ENCODE measurements around the gene ABCG8.

Gene ABCG8

DNA sequence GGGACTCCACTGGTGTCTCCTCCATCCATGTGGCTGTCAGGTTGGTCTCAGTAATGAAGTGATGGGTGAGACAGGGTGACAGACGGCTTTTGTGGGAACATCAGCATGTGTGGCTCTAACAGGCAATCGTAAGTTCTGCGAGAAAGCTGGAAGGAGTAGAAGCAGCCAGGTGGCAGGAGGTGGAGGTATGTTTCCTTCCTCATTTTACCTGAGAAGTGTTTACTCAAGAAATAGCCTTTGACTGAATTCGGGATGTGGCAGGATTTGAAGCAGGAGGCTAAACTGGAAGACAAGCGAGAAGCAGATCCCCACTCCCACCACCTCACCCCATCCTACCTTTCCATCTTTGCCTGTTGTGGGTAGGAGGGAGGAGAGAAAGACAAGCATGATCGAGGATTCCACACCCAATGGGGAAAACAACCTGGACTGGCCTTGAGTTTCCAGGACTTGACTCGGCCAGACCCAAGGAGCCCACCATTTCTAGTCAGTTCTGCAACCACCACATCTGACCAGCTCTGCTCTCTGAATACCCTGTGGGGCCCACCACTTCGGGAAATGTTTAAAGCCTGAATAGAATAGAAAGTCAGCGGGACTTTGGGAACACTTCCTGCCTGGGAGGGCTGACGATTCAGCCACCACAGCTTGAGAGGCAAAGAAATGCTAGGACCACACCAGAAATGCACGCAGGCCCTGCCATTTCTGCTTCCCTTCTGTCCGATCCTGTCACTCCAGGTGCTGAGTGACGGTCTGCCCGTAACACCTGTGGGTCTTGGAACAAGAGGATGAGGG, 1.2 kb downstream of the ABCG8 start:
- ATAC-seq, result no peak
- TF ChIP-seq, protein P1, sequence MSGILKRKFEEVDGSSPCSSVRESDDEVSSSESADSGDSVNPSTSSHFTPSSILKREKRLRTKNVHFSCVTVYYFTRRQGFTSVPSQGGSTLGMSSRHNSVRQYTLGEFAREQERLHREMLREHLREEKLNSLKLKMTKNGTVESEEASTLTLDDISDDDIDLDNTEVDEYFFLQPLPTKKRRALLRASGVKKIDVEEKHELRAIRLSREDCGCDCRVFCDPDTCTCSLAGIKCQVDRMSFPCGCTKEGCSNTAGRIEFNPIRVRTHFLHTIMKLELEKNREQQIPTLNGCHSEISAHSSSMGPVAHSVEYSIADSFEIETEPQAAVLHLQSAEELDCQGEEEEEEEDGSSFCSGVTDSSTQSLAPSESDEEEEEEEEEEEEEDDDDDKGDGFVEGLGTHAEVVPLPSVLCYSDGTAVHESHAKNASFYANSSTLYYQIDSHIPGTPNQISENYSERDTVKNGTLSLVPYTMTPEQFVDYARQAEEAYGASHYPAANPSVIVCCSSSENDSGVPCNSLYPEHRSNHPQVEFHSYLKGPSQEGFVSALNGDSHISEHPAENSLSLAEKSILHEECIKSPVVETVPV (CRISPR knock-in tag; IDR thresholded peaks at IDR 0.05), result no peak
- no peak for TF ChIP-seq ZFP30 (CRISPR knock-in tag; IDR thresholded peaks at IDR 0.05)
- no peak for TF ChIP-seq ISL1 (CRISPR knock-in tag; IDR thresholded peaks at IDR 0.05)
- TF ChIP-seq ZNF8 (CRISPR knock-in tag; IDR thresholded peaks at IDR 0.05), result no peak
- TF ChIP-seq PPARA (CRISPR knock-in tag; IDR thresholded peaks at IDR 0.05; ENCODE audit: borderline replicate concordance), result no peak

DNA sequence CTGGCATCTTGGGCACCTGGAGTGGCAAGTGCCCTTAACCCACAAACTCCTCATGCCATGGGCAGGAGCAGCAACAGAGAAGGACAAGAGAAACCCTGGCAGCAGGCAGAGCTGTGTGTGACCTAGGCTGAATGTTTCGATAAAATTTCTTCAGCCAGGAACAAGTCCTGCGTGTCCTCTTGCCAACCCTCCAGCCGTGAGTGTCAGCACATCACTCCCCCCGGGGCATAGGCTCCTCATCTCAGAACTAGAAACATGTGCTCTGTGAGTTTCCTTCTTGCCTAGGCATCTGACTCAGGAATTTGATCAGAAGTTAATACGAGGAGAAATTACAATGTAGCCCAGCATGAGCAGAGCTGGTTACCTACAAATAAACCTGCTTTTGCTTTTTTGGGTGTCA, 2.2 kb downstream of the ABCG8 start:
- TF ChIP-seq ZFP3 (CRISPR knock-in tag; IDR thresholded peaks at IDR 0.05) (no peak), ISL1 (CRISPR knock-in tag; IDR thresholded peaks at IDR 0.05) (no peak), TOX (CRISPR knock-in tag; IDR thresholded peaks at IDR 0.05; ENCODE audit: borderline replicate concordance) (no peak), ZNF8 (CRISPR knock-in tag; IDR thresholded peaks at IDR 0.05) (no peak), RARB (CRISPR knock-in tag; IDR thresholded peaks at IDR 0.05) (no peak), BACH2 (CRISPR knock-in tag; IDR thresholded peaks at IDR 0.05; ENCODE audit: borderline replicate concordance) (no peak), ZFP30 (CRISPR knock-in tag; IDR thresholded peaks at IDR 0.05) (no peak), ZNF565 (CRISPR knock-in tag; conservative IDR thresholded peaks at IDR 0.05; ENCODE audit: low read depth) (no peak), ZNF70 (CRISPR knock-in tag; IDR thresholded peaks at IDR 0.05) (no peak), PPARA (CRISPR knock-in tag; IDR thresholded peaks at IDR 0.05; ENCODE audit: borderline replicate concordance) (no peak), ARNTL (CRISPR knock-in tag; IDR thresholded peaks at IDR 0.05; ENCODE audit: borderline replicate concordance, low read depth) (no peak), ESRRG (CRISPR knock-in tag; IDR thresholded peaks at IDR 0.05) (no peak), ZC3H10 (CRISPR knock-in tag; IDR thresholded peaks at IDR 0.05) (no peak)
- TF ChIP-seq, protein P2, sequence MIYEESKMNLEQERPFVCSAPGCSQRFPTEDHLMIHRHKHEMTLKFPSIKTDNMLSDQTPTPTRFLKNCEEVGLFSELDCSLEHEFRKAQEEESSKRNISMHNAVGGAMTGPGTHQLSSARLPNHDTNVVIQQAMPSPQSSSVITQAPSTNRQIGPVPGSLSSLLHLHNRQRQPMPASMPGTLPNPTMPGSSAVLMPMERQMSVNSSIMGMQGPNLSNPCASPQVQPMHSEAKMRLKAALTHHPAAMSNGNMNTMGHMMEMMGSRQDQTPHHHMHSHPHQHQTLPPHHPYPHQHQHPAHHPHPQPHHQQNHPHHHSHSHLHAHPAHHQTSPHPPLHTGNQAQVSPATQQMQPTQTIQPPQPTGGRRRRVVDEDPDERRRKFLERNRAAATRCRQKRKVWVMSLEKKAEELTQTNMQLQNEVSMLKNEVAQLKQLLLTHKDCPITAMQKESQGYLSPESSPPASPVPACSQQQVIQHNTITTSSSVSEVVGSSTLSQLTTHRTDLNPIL (CRISPR knock-in tag; IDR thresholded peaks at IDR 0.05; ENCODE audit: low read depth), result no peak
- TF ChIP-seq, protein P3, sequence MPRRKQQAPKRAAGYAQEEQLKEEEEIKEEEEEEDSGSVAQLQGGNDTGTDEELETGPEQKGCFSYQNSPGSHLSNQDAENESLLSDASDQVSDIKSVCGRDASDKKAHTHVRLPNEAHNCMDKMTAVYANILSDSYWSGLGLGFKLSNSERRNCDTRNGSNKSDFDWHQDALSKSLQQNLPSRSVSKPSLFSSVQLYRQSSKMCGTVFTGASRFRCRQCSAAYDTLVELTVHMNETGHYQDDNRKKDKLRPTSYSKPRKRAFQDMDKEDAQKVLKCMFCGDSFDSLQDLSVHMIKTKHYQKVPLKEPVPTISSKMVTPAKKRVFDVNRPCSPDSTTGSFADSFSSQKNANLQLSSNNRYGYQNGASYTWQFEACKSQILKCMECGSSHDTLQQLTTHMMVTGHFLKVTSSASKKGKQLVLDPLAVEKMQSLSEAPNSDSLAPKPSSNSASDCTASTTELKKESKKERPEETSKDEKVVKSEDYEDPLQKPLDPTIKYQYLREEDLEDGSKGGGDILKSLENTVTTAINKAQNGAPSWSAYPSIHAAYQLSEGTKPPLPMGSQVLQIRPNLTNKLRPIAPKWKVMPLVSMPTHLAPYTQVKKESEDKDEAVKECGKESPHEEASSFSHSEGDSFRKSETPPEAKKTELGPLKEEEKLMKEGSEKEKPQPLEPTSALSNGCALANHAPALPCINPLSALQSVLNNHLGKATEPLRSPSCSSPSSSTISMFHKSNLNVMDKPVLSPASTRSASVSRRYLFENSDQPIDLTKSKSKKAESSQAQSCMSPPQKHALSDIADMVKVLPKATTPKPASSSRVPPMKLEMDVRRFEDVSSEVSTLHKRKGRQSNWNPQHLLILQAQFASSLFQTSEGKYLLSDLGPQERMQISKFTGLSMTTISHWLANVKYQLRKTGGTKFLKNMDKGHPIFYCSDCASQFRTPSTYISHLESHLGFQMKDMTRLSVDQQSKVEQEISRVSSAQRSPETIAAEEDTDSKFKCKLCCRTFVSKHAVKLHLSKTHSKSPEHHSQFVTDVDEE (CRISPR knock-in tag; IDR thresholded peaks at IDR 0.05), result no peak
- TF ChIP-seq, protein P4, sequence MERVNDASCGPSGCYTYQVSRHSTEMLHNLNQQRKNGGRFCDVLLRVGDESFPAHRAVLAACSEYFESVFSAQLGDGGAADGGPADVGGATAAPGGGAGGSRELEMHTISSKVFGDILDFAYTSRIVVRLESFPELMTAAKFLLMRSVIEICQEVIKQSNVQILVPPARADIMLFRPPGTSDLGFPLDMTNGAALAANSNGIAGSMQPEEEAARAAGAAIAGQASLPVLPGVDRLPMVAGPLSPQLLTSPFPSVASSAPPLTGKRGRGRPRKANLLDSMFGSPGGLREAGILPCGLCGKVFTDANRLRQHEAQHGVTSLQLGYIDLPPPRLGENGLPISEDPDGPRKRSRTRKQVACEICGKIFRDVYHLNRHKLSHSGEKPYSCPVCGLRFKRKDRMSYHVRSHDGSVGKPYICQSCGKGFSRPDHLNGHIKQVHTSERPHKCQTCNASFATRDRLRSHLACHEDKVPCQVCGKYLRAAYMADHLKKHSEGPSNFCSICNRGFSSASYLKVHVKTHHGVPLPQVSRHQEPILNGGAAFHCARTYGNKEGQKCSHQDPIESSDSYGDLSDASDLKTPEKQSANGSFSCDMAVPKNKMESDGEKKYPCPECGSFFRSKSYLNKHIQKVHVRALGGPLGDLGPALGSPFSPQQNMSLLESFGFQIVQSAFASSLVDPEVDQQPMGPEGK (CRISPR knock-in tag; IDR thresholded peaks at IDR 0.05; ENCODE audit: borderline replicate concordance), result no peak
- TF ChIP-seq, protein P5, sequence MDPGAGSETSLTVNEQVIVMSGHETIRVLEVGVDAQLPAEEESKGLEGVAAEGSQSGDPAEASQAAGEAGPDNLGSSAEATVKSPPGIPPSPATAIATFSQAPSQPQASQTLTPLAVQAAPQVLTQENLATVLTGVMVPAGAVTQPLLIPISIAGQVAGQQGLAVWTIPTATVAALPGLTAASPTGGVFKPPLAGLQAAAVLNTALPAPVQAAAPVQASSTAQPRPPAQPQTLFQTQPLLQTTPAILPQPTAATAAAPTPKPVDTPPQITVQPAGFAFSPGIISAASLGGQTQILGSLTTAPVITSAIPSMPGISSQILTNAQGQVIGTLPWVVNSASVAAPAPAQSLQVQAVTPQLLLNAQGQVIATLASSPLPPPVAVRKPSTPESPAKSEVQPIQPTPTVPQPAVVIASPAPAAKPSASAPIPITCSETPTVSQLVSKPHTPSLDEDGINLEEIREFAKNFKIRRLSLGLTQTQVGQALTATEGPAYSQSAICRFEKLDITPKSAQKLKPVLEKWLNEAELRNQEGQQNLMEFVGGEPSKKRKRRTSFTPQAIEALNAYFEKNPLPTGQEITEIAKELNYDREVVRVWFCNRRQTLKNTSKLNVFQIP (CRISPR knock-in tag; IDR thresholded peaks at IDR 0.05; ENCODE audit: borderline replicate concordance, low read depth), result no peak
- TF ChIP-seq, protein P1 (CRISPR knock-in tag; IDR thresholded peaks at IDR 0.05), result no peak
- ATAC-seq, result no peak; the same call in 2 of the 3 replicates
